ENCODE results near the gene PLXNA4. TPM values are rescaled to one million over a fixed set of nuclear protein-coding genes. Genes with fewer than 3 reads are reported as not detected.

PLXNA4 gene
- total and polyA plus RNA-seq, 2 experiments from 2014 or later: 1.9 to 4.8 TPM

DNA sequence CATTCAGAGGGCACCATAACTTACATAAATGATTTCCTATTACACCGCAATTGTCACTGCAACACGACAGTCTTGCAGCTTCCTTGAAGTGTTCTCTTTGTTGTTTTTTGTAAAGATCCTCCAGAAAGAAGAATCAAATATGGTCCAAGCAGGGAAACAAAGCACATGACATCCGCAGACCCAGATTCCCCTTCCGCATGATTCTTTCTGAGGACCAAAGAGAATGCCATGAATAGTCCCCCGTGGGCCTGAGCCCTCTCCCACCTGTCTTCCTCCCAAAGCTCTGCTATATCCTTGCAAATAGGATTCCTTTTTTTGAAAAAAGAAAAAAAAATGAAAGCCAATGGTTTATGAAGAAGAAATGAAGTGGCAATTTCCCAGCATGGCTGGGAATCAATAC is 10.8 kb downstream of the PLXNA4 start:
- WGBS (ENCODE audit: low lambda C conversion rate, missing lambda C conversion rate): 83% methylated on average over 5 of the region's 5 CpGs
- H3K36me3 ChIP-seq (replicated peaks; ENCODE audit: insufficient read depth, low read depth): no peaks in the 10 kb centered on the region
- H4K20me1 ChIP-seq (ENCODE audit: insufficient read depth, poor library complexity, severe bottlenecking): no peaks in the 10 kb centered on the region
- H3K79me2 ChIP-seq: no peaks in the 10 kb centered on the region
- peaks cover 61% of the 10 kb centered on the region for H3K27me3 ChIP-seq
- H3K27ac ChIP-seq: no peak overlapping the region
- H3K9me3 ChIP-seq (ENCODE audit: low read depth): no peaks in the 10 kb centered on the region
- TF ChIP-seq, protein P1, sequence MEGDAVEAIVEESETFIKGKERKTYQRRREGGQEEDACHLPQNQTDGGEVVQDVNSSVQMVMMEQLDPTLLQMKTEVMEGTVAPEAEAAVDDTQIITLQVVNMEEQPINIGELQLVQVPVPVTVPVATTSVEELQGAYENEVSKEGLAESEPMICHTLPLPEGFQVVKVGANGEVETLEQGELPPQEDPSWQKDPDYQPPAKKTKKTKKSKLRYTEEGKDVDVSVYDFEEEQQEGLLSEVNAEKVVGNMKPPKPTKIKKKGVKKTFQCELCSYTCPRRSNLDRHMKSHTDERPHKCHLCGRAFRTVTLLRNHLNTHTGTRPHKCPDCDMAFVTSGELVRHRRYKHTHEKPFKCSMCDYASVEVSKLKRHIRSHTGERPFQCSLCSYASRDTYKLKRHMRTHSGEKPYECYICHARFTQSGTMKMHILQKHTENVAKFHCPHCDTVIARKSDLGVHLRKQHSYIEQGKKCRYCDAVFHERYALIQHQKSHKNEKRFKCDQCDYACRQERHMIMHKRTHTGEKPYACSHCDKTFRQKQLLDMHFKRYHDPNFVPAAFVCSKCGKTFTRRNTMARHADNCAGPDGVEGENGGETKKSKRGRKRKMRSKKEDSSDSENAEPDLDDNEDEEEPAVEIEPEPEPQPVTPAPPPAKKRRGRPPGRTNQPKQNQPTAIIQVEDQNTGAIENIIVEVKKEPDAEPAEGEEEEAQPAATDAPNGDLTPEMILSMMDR (IDR thresholded peaks at IDR 0.05; ENCODE audit: poor library complexity): no peak
- TF ChIP-seq EZH2phosphoT487 (IDR thresholded peaks at IDR 0.05; ENCODE audit: low read depth, severe bottlenecking, unreplicated experiment): no peak
- no peak for TF ChIP-seq EZH2 (IDR thresholded peaks at IDR 0.05; ENCODE audit: borderline replicate concordance)
- no peaks in the 10 kb centered on the region for H3K4me1 ChIP-seq (ENCODE audit: insufficient read depth)
- DNase-seq (ENCODE audit: low spot score): no peak
- H3K4me3 ChIP-seq: no peak overlapping the region
- H2AFZ ChIP-seq: no peak overlapping the region
- no peaks in the 10 kb centered on the region for H3K9me2 ChIP-seq (replicated peaks; ENCODE audit: insufficient read depth)
- H3K4me2 ChIP-seq: no peak overlapping the region

- no peaks in the 10 kb centered on the region for H3K9me2 ChIP-seq (replicated peaks; ENCODE audit: insufficient read depth)
- H2AFZ ChIP-seq: no peak overlapping the region
- WGBS (ENCODE audit: low lambda C conversion rate, missing lambda C conversion rate): 51% methylated on average over 8 of the region's 8 CpGs
- H3K9me3 ChIP-seq (ENCODE audit: low read depth): no peaks in the 10 kb centered on the region
- no peaks in the 10 kb centered on the region for H4K20me1 ChIP-seq (ENCODE audit: insufficient read depth, poor library complexity, severe bottlenecking)
- no peak overlapping the region for H3K4me3 ChIP-seq
- H3K36me3 ChIP-seq (replicated peaks; ENCODE audit: insufficient read depth, low read depth): no peaks in the 10 kb centered on the region
- H3K4me1 ChIP-seq (ENCODE audit: insufficient read depth): no peaks in the 10 kb centered on the region
- no peak overlapping the region for H3K4me2 ChIP-seq
- no peaks in the 10 kb centered on the region for H3K79me2 ChIP-seq
- H3K27ac ChIP-seq: no peak overlapping the region
- H3K27me3 ChIP-seq: peaks cover 61% of the 10 kb centered on the region
- DNase-seq (ENCODE audit: low spot score): no peak
- TF ChIP-seq EZH2 (IDR thresholded peaks at IDR 0.05; ENCODE audit: borderline replicate concordance) (no peak), EZH2phosphoT487 (IDR thresholded peaks at IDR 0.05; ENCODE audit: low read depth, severe bottlenecking, unreplicated experiment) (no peak)
- TF ChIP-seq, protein P1 (IDR thresholded peaks at IDR 0.05; ENCODE audit: poor library complexity): no peak
Observed at GRCh38 chr7:132564849-132565248, 11.4 kb downstream of the PLXNA4 start.

DNA sequence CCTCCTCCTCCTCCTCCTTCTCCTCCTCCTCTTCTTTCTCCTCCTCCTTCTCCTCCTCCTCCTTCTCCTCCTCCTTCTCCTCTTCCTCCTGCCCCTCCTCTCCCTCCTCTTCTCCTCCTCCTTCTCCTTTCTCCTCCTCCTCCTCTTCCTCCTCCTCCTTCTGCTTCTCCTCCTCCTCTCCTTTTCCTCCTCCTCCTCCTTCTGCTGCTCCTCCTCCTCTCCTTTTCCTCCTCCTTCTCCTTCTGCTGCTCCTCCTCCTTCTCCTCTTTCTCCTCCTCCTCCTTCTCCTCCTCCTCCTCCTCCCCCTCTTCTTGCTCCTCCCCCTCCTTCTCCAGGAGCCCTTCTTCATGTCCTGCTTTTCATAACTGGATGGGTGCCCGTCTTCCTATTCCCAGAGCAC is 12.2 kb downstream of the PLXNA4 start:
- 71% methylated on average over 1 of the region's 1 CpG for WGBS (ENCODE audit: low lambda C conversion rate, missing lambda C conversion rate)

More for the DNA sequence above, 12.2 kb downstream of the PLXNA4 start:
- no peaks in the 10 kb centered on the region for H3K9me3 ChIP-seq (ENCODE audit: low read depth)
- no peaks in the 10 kb centered on the region for H4K20me1 ChIP-seq (ENCODE audit: insufficient read depth, poor library complexity, severe bottlenecking)
- no peak overlapping the region for H3K4me3 ChIP-seq
- peaks cover 61% of the 10 kb centered on the region for H3K27me3 ChIP-seq
- no peak for TF ChIP-seq EZH2phosphoT487 (IDR thresholded peaks at IDR 0.05; ENCODE audit: low read depth, severe bottlenecking, unreplicated experiment)
- no peak for TF ChIP-seq EZH2 (IDR thresholded peaks at IDR 0.05; ENCODE audit: borderline replicate concordance)
- TF ChIP-seq, protein P1 (IDR thresholded peaks at IDR 0.05; ENCODE audit: poor library complexity): no peak
- no peak overlapping the region for H3K27ac ChIP-seq
- H3K36me3 ChIP-seq (replicated peaks; ENCODE audit: insufficient read depth, low read depth): no peaks in the 10 kb centered on the region
- H3K4me2 ChIP-seq: no peak overlapping the region
- no peaks in the 10 kb centered on the region for H3K4me1 ChIP-seq (ENCODE audit: insufficient read depth)
- H3K9me2 ChIP-seq (replicated peaks; ENCODE audit: insufficient read depth): no peaks in the 10 kb centered on the region
- no peak for DNase-seq (ENCODE audit: low spot score)
- no peak overlapping the region for H2AFZ ChIP-seq
- H3K79me2 ChIP-seq: no peaks in the 10 kb centered on the region

Measured in hepatocyte (in vitro differentiated cells).